GM23248 (cell line): ENCODE measurements around the gene SMYD3. TPM values are rescaled to one million over a fixed set of nuclear protein-coding genes. Genes with fewer than 3 reads are reported as not detected.

Source experiments
- DNase-seq: peaks from one replicate; pipeline ENCODE4 v3.0.0-alpha.2; 2015
- H2AFZ ChIP-seq: fragments of 200-600 bp; sonication (generic); 2 replicates; pipeline ENCODE4 v1.6.1; 2016; ENCODE audit warnings: antibody characterized with exemption
- H3F3A ChIP-seq: fragments of 200-600 bp; sonication (generic); 2 replicates; pipeline ENCODE4 v1.6.1; 2016; ENCODE audit warnings: mild to moderate bottlenecking, antibody characterized with exemption, mixed run types; ENCODE audit not compliant: insufficient read depth
- H3K27ac ChIP-seq: fragments of 200-600 bp; sonication (generic); 2 replicates; pipeline ENCODE4 v1.5.1; 2016; ENCODE audit warnings: mild to moderate bottlenecking
- H3K27me3 ChIP-seq: fragments of 200-600 bp; sonication (generic); replicated peaks from 2 replicates; pipeline ENCODE4 v1.6.1; 2016; ENCODE audit warnings: mild to moderate bottlenecking; ENCODE audit not compliant: insufficient read depth
- H3K36me3 ChIP-seq: fragments of 200-600 bp; sonication (generic); 2 replicates; pipeline ENCODE4 v1.6.1; 2016; ENCODE audit warnings: low read depth, mild to moderate bottlenecking
- H3K4me1 ChIP-seq: fragments of 200-600 bp; sonication (generic); 2 replicates; pipeline ENCODE4 v1.6.1; 2016; ENCODE audit warnings: mild to moderate bottlenecking; ENCODE audit not compliant: insufficient read depth
- H3K4me2 ChIP-seq: fragments of 200-600 bp; sonication (generic); one replicate; pipeline ENCODE4 v1.6.1; 2016; ENCODE audit warnings: mild to moderate bottlenecking; ENCODE audit not compliant: unreplicated experiment
- H3K4me3 ChIP-seq: fragments of 200-600 bp; sonication (generic); 2 replicates; pipeline ENCODE4 v1.5.1; 2016; ENCODE audit warnings: mild to moderate bottlenecking
- H3K79me2 ChIP-seq: fragments of 200-600 bp; sonication (generic); 2 replicates; pipeline ENCODE4 v1.6.1; 2016; ENCODE audit warnings: mild to moderate bottlenecking; ENCODE audit not compliant: insufficient read depth
- H3K9ac ChIP-seq: fragments of 200-600 bp; sonication (generic); 2 replicates; pipeline ENCODE4 v1.6.1; 2016; ENCODE audit warnings: mild to moderate bottlenecking
- H3K9me2 ChIP-seq: fragments of 200-600 bp; sonication (generic); 2 replicates; pipeline ENCODE4 v1.6.1; 2016; ENCODE audit warnings: mixed run types, mild to moderate bottlenecking, moderate library complexity; ENCODE audit not compliant: insufficient read depth
- H3K9me3 ChIP-seq: fragments of 200-600 bp; sonication (generic); one replicate; pipeline ENCODE4 v1.6.1; 2017; ENCODE audit warnings: low read depth
- H4K20me1 ChIP-seq: fragments of 200-600 bp; sonication (generic); 2 replicates; pipeline ENCODE4 v1.6.0; 2016; ENCODE audit not compliant: insufficient read depth
- EZH2 ChIP-seq: fragments of 200-600 bp; sonication (generic); IDR thresholded peaks from 2 replicates; pipeline ENCODE4 v1.6.1; 2018; ENCODE audit warnings: antibody characterized with exemption, mild to moderate bottlenecking; ENCODE audit not compliant: insufficient read depth, poor library complexity, severe bottlenecking
- EZH2phosphoT487 ChIP-seq: fragments of 200-600 bp; sonication (generic); IDR thresholded peaks from 2 replicates; pipeline ENCODE4 v1.6.1; 2018; ENCODE audit warnings: antibody characterized with exemption, moderate library complexity, mild to moderate bottlenecking, low read depth; ENCODE audit not compliant: insufficient read depth
- WGBS, 2 experiments: methylation state at CpG; one replicate each; pipeline ENCODE4 v1.1.6; 2015 to 2017; ENCODE audit warnings: low lambda C conversion rate in 2 of 2, low coverage in 1 of 2; ENCODE audit errors: missing lambda C conversion rate in 2 of 2; 5-methylcytosine and 5-hydroxymethylcytosine counted together
- in situ Hi-C: fragments of 300-500 bp; cut with MboI; formaldehyde crosslinking; loops from 2 replicates; pipeline ENCODE4 v1.15.0; 2020
- polyA plus RNA-seq: library from polyadenylated mRNA; unstranded; fragments of >200 nt; fragmentation: Nextera tagmentation; extraction: Ambion mirVana; gene quantifications from 2 replicates; pipeline ENCODE4 v1.2.1, GENCODE V29; 2016
- total RNA-seq: library from RNA; depleted of rRNA; stranded (reverse); fragments of >200 nt; shearing (Covaris generic); gene quantifications from 2 replicates; pipeline ENCODE4 v1.2.3, GENCODE V29; 2014

The SMYD3 gene
- total and polyA plus RNA-seq, 2 experiments from 2014 or later, result 32.1 to 44.8 TPM

DNA sequence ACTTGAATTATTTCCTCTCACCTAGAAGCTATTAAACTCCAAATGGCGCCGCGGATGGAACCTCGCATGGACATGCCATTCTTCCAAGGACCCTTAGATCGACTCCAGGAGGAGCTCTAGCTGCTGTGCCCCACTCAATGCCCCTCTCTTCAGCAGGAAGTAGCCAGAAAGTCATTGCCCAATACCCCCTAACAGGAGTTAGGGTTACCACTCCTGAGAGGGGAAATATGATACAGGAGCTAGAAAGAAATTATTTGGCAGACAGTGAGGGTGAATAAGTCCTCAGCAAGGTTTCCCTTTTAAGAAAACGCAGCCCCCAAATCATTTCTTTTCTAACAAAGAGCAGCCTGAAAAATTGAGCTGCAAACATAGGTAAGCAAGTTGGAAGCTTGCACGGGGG lies 30.4 kb upstream of the SMYD3 start:
- in situ Hi-C loops, result no loop called here
- Histone ChIP-seq H3K27me3 (no peaks in the 10 kb centered on the region; the same call in 1 of the 2 replicates), H3K36me3 (peaks cover 15% of the 10 kb centered on the region), H3K9me3 (no peaks in the 10 kb centered on the region), H3K9ac (no peak overlapping the region), H3K4me2 (no peak overlapping the region), H3K79me2 (no peaks in the 10 kb centered on the region), H3F3A (0 out of 2 replicates have a peak, but pooled peaks cover 4% of the 10 kb centered on the region), H3K4me3 (no peak overlapping the region), H3K4me1 (no peaks in the 10 kb centered on the region), H2AFZ (no peak overlapping the region), H4K20me1 (no peaks in the 10 kb centered on the region), H3K9me2 (no peaks in the 10 kb centered on the region), H3K27ac (no peak overlapping the region)
- DNase-seq, result no peak
- no peak for TF ChIP-seq EZH2
- no peak for TF ChIP-seq EZH2phosphoT487
- WGBS, 2 experiments, result 82 to 84% methylated on average over 7 of the region's 7 CpGs

DNA sequence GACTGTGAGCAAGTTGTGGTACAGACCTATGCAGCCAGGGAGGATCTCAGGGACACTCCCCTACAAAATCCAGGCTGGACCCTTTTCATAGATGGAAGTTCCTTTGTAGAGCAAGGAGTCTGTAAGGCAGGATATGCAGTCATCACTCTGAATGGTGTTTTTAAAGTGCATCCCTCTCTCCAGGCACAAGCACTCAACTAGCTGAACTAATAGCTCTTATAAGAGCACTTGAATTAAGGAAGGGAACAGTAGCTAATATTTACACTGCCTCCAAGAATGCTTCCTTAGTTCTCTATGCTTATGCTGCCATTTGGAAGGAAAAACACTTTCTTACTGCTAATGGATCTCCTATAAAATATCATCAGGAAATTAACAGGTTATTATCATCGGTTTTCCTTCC lies 27.0 kb upstream of the SMYD3 start:
- H3K27ac ChIP-seq, result no peak overlapping the region
- H3F3A ChIP-seq, result no peaks in the 10 kb centered on the region
- H3K27me3 ChIP-seq, result no peaks in the 10 kb centered on the region; the same call in 1 of the 2 replicates
- no peaks in the 10 kb centered on the region for H3K9me3 ChIP-seq
- no peak overlapping the region for H3K4me3 ChIP-seq
- no peaks in the 10 kb centered on the region for H3K79me2 ChIP-seq
- H4K20me1 ChIP-seq, result no peaks in the 10 kb centered on the region
- DNase-seq, result no peak
- H3K9ac ChIP-seq, result no peak overlapping the region
- H3K9me2 ChIP-seq, result no peaks in the 10 kb centered on the region
- TF ChIP-seq EZH2phosphoT487 (no peak), EZH2 (no peak)
- no peaks in the 10 kb centered on the region for H3K36me3 ChIP-seq
- H3K4me2 ChIP-seq, result no peak overlapping the region
- H2AFZ ChIP-seq, result no peak overlapping the region
- in situ Hi-C loops, result no loop called here
- 39 to 59% methylated on average over 1 of the region's 1 CpG for WGBS, 2 experiments
- H3K4me1 ChIP-seq, result no peaks in the 10 kb centered on the region

DNA sequence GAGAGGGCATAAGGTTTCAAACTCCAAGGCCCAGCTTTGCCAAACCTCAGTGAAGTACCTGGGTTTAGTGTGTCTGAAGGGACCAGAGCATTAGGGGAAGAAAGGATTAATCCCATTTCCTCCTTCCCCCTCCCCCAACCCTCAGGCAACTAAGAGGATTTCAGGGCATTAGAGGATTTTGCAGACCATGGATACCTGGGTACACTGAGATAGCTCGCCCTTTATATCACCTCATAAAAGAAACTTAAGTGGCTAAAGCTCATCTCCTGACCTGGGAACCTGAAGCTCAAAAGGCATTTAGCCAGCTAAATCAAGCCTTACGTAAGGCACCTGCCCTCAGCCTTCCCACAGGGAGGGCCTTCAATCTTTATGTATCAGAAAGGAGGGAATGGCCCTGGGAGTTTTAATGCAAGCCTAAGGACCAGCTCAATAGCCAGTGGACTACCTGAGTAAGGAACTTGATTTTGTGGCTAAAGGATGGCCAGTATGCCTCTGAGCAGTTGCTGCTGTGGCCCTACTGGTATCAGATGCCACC lies 26.4 kb upstream of the SMYD3 start:
- in situ Hi-C loops, result no loop called here
- H3K27me3 ChIP-seq, result no peaks in the 10 kb centered on the region; the same call in 1 of the 2 replicates
- no peak for TF ChIP-seq EZH2phosphoT487
- no peak for TF ChIP-seq EZH2
- H3K36me3 ChIP-seq, result no peaks in the 10 kb centered on the region
- WGBS, 2 experiments, result 53 to 72% methylated on average over 2 of the region's 2 CpGs
- H2AFZ ChIP-seq, result no peak overlapping the region
- H3K4me1 ChIP-seq, result no peaks in the 10 kb centered on the region
- H4K20me1 ChIP-seq, result no peaks in the 10 kb centered on the region
- no peak overlapping the region for H3K4me3 ChIP-seq
- H3K4me2 ChIP-seq, result no peak overlapping the region
- H3K9ac ChIP-seq, result no peak overlapping the region
- H3K9me2 ChIP-seq, result no peaks in the 10 kb centered on the region
- H3K27ac ChIP-seq, result no peak overlapping the region
- no peak for DNase-seq
- no peaks in the 10 kb centered on the region for H3K9me3 ChIP-seq
- no peaks in the 10 kb centered on the region for H3K79me2 ChIP-seq
- no peaks in the 10 kb centered on the region for H3F3A ChIP-seq

GRCh38 chr1:246532519-246532918 lies 25.4 kb upstream of the SMYD3 start:
- peak; percentile 4 for DNase-seq
- Histone ChIP-seq H3K4me1 (no peaks in the 10 kb centered on the region), H4K20me1 (no peaks in the 10 kb centered on the region), H3K9me2 (no peaks in the 10 kb centered on the region), H3K36me3 (no peaks in the 10 kb centered on the region), H3K4me2 (no peak overlapping the region), H3K79me2 (no peaks in the 10 kb centered on the region), H3K9ac (no peak overlapping the region), H3F3A (no peaks in the 10 kb centered on the region), H3K9me3 (no peaks in the 10 kb centered on the region), H3K27ac (no peak overlapping the region), H3K27me3 (no peaks in the 10 kb centered on the region; the same call in 1 of the 2 replicates), H2AFZ (no peak overlapping the region), H3K4me3 (no peak overlapping the region)
- in situ Hi-C loops, result no loop called here
- no peak for TF ChIP-seq EZH2
- no peak for TF ChIP-seq EZH2phosphoT487
- 4 to 7% methylated on average over 1 of the region's 1 CpG for whole genome bisulfite sequencing, 2 experiments

GRCh38 chr1:246530482-246530881 lies 23.4 kb upstream of the SMYD3 start:
- Histone ChIP-seq H3K9me3 (no peaks in the 10 kb centered on the region), H4K20me1 (no peaks in the 10 kb centered on the region), H3K4me3 (no peak overlapping the region), H3K9ac (no peak overlapping the region), H3K4me1 (no peaks in the 10 kb centered on the region), H3F3A (no peaks in the 10 kb centered on the region), H3K27me3 (no peaks in the 10 kb centered on the region; the same call in 1 of the 2 replicates), H3K27ac (no peak overlapping the region), H2AFZ (no peak overlapping the region), H3K79me2 (no peaks in the 10 kb centered on the region), H3K36me3 (no peaks in the 10 kb centered on the region), H3K9me2 (no peaks in the 10 kb centered on the region), H3K4me2 (no peak overlapping the region)
- 42 to 52% methylated on average over 2 of the region's 2 CpGs for WGBS, 2 experiments
- TF ChIP-seq EZH2phosphoT487, result no peak
- no peak for TF ChIP-seq EZH2
- in situ Hi-C loops, result no loop called here
- no peak for DNase-seq
